IMR-90 (cell line): ENCODE results near the gene ZNF695. TPM values are rescaled to one million over a fixed set of nuclear protein-coding genes. Genes with fewer than 3 reads are reported as not detected.
"Not testable (repeated sequence)": the region's sequence is repeated elsewhere in the genome, so short reads cannot be mapped to it uniquely, and the experiment has no call there.

Experiments used
- ATAC-seq: fragments of 200-7000 bp; cut with Tn5 transposase; 2 replicates; pipeline ENCODE4 v1.9.1; 2020; ENCODE audit warnings: low read depth, mild to moderate bottlenecking, moderate library complexity
- BruUV-seq: library from RNA; stranded (reverse); fragments of 400-500 nt; replicated peaks from 2 replicates; lab custom pipeline; 2021; lab: Mats Ljungman, UMichigan
- CTCF ChIA-PET: fragments of 300-600 bp; formaldehyde crosslinking; extraction: SDS; loops from one replicate; lab custom pipeline; 2021; ENCODE audit warnings: antibody characterized with exemption; lab: Yijun Ruan, JAX
- POLR2A ChIA-PET: fragments of 300-600 bp; sonication (Branson Sonifier 250); formaldehyde crosslinking; loops from one replicate; lab custom pipeline; 2022; ENCODE audit warnings: antibody characterized with exemption; ENCODE audit not compliant: unreplicated experiment; lab: Charles Lee
- DNase-seq: peaks from one replicate; pipeline ENCODE4 v3.0.0; 2013
- H2AFZ ChIP-seq: replicated peaks from 2 replicates; pipeline ENCODE3; 2013; ENCODE audit warnings: low read length, mild to moderate bottlenecking; ENCODE audit not compliant: poor library complexity
- H2AK5ac ChIP-seq: 2 replicates; pipeline ENCODE4 v1.6.1; 2013; ENCODE audit warnings: low read depth, low read length, inconsistent platforms
- H2AK9ac ChIP-seq: replicated peaks from 2 replicates; pipeline ENCODE3; 2013; ENCODE audit warnings: mild to moderate bottlenecking, low read depth, low read length, moderate library complexity; ENCODE audit not compliant: poor library complexity
- H2BK120ac ChIP-seq: 2 replicates; pipeline ENCODE4 v1.6.1; 2013; ENCODE audit warnings: low read depth, low read length, inconsistent platforms
- H2BK15ac ChIP-seq: 3 replicates; pipeline ENCODE4 v1.6.1; 2013; ENCODE audit warnings: low read depth, low read length, inconsistent platforms
- H2BK20ac ChIP-seq: 2 replicates; pipeline ENCODE4 v1.6.1; 2013; ENCODE audit warnings: low read depth, mild to moderate bottlenecking, inconsistent platforms, low read length, moderate library complexity
- H2BK5ac ChIP-seq: 2 replicates; pipeline ENCODE4 v1.6.1; 2013; ENCODE audit warnings: mild to moderate bottlenecking, low read depth, low read length, inconsistent platforms; ENCODE audit not compliant: poor library complexity, severe bottlenecking
- H3K14ac ChIP-seq: replicated peaks from 2 replicates; pipeline ENCODE4 v1.6.1; 2013; ENCODE audit warnings: low read depth, low read length, inconsistent platforms
- H3K18ac ChIP-seq: 2 replicates; pipeline ENCODE4 v1.6.1; 2013; ENCODE audit warnings: low read depth, low read length, control low read depth
- H3K23ac ChIP-seq: 2 replicates; pipeline ENCODE4 v1.6.1; 2013; ENCODE audit warnings: low read depth, low read length, inconsistent platforms
- H3K27ac ChIP-seq: 2 replicates; pipeline ENCODE4 v1.5.1; 2013; ENCODE audit warnings: mild to moderate bottlenecking, control low read depth, low read length; ENCODE audit not compliant: insufficient read depth
- H3K27me3 ChIP-seq: 2 replicates; pipeline ENCODE4 v1.6.1; 2013; ENCODE audit warnings: low read length; ENCODE audit not compliant: control insufficient read depth, insufficient read depth
- H3K36me3 ChIP-seq: 2 replicates; pipeline ENCODE4 v1.6.1; 2013; ENCODE audit warnings: low read length, mixed read lengths; ENCODE audit not compliant: control insufficient read depth, insufficient read depth
- H3K4ac ChIP-seq: 2 replicates; pipeline ENCODE4 v1.6.1; 2013; ENCODE audit warnings: low read depth, low read length, inconsistent platforms
- H3K4me1 ChIP-seq: 2 replicates; pipeline ENCODE4 v1.6.1; 2013; ENCODE audit warnings: low read length, mixed read lengths; ENCODE audit not compliant: control insufficient read depth, insufficient read depth
- H3K4me2 ChIP-seq: 2 replicates; pipeline ENCODE4 v1.6.1; 2013; ENCODE audit warnings: low read depth, mild to moderate bottlenecking, control low read depth, low read length, moderate library complexity
- H3K4me3 ChIP-seq: 2 replicates; pipeline ENCODE4 v1.5.1; 2013; ENCODE audit warnings: low read depth, mild to moderate bottlenecking, control low read depth, low read length, moderate library complexity; ENCODE audit not compliant: insufficient read depth
- H3K56ac ChIP-seq: 2 replicates; pipeline ENCODE4 v1.6.1; 2013; ENCODE audit warnings: low read length, inconsistent platforms; ENCODE audit not compliant: insufficient read depth; ENCODE audit errors: extremely low read depth
- H3K79me1 ChIP-seq, 2 experiments: 2 replicates each; pipeline ENCODE4 v1.6.1; 2013; ENCODE audit warnings: low read length in 2 of 2, inconsistent platforms in 1 of 2, low read depth in 1 of 2
- H3K9ac ChIP-seq: 2 replicates; pipeline ENCODE4 v1.6.1; 2013; ENCODE audit warnings: low read depth, low read length, control low read depth
- H3K9me1 ChIP-seq: 2 replicates; pipeline ENCODE4 v1.6.1; 2013; ENCODE audit warnings: low read length, inconsistent platforms; ENCODE audit not compliant: insufficient read depth
- H3K9me3 ChIP-seq: 2 replicates; pipeline ENCODE4 v1.6.1; 2013; ENCODE audit warnings: low read length; ENCODE audit not compliant: control insufficient read depth, insufficient read depth
- H4K20me1 ChIP-seq: 2 replicates; pipeline ENCODE4 v1.6.1; 2013; ENCODE audit warnings: low read length, inconsistent platforms; ENCODE audit not compliant: insufficient read depth
- H4K5ac ChIP-seq: 2 replicates; pipeline ENCODE4 v1.6.1; 2013; ENCODE audit warnings: mild to moderate bottlenecking, low read depth, low read length, control low read depth
- H4K8ac ChIP-seq, 2 experiments: 2 replicates each; pipeline ENCODE4 v1.6.1; 2013; ENCODE audit warnings: low read depth in 2 of 2, low read length in 2 of 2, control low read depth in 1 of 2, inconsistent platforms in 1 of 2
- H4K91ac ChIP-seq: 2 replicates; pipeline ENCODE4 v1.6.1; 2013; ENCODE audit warnings: low read depth, low read length, inconsistent platforms; ENCODE audit not compliant: insufficient read depth
- WGBS, 2 experiments: methylation state at CpG; one replicate each; pipeline versions ENCODE4 v1.1.5 to v1.1.7; 2013; ENCODE audit warnings: missing lambda C conversion rate in 2 of 2; ENCODE audit not compliant: insufficient read length in 1 of 2; ENCODE audit errors: extremely low coverage in 2 of 2; 5-methylcytosine and 5-hydroxymethylcytosine counted together
- dilution Hi-C: fragments of 300-500 bp; cut with HindIII; formaldehyde crosslinking; loops from one replicate; pipeline ENCODE4 v1.14.3; 2018; ENCODE audit warnings: low sequenced_read_pairs; ENCODE audit not compliant: unreplicated experiment
- in situ Hi-C: fragments of 300-500 bp; cut with MboI; formaldehyde crosslinking; loops from 3 replicates; pipeline ENCODE4 v1.14.3; 2019; ENCODE audit warnings: low sequenced_read_pairs, inconsistent platforms, mixed read lengths
- intact Hi-C: fragments of 100-400 bp; cut with micrococcal nuclease; formaldehyde crosslinking; loops from 2 replicates; pipeline ENCODE4 v1.10.0; 2022
- polyA plus RNA-seq, 3 experiments: library from polyadenylated mRNA; depleted of rRNA; stranded (reverse); fragments of >200 nt; gene quantifications; 2 replicates each; pipeline ENCODE4 v1.2.3, GENCODE V29; 2012; ENCODE audit warnings: low replicate concordance in 1 of 3
- total RNA-seq: library from RNA; depleted of rRNA; stranded (reverse); fragments of >200 nt; gene quantifications from 2 replicates; pipeline ENCODE4 v1.2.3, GENCODE V29; 2012

Gene ZNF695
- total and polyA plus RNA-seq, 2 of the 4 experiments (the other 2 are of a cell fraction): 0.54 to 0.75 TPM

GRCh38 chr1:247004081-247004480 lies 3.8 kb downstream of the ZNF695 start:
- in situ Hi-C loops, dilution Hi-C loops, intact Hi-C loops: not testable (repeated sequence)

More at GRCh38 chr1:247004081-247004480, 3.8 kb downstream of the ZNF695 start:
- H2AK5ac ChIP-seq, H3K4me3 ChIP-seq, H3K79me1 ChIP-seq, H3K36me3 ChIP-seq, H3K4me2 ChIP-seq, H2BK120ac ChIP-seq, H3K27me3 ChIP-seq, H4K20me1 ChIP-seq, H3K23ac ChIP-seq, H2AK9ac ChIP-seq, H4K8ac ChIP-seq, H3K9ac ChIP-seq, H3K4me1 ChIP-seq, H4K5ac ChIP-seq, H2AFZ ChIP-seq, DNase-seq, H3K27ac ChIP-seq, ATAC-seq, H2BK5ac ChIP-seq, H4K91ac ChIP-seq, POLR2A ChIA-PET, BruUV-seq, H3K56ac ChIP-seq, CTCF ChIA-PET, H3K18ac ChIP-seq, H3K9me3 ChIP-seq, H3K4ac ChIP-seq, H3K9me1 ChIP-seq, H2BK15ac ChIP-seq, H2BK20ac ChIP-seq, H3K14ac ChIP-seq: not testable (repeated sequence)
- WGBS, 2 experiments: no CpG with 5 or more reads among the region's 6 CpGs
